ENCODE results near the gene PCGF5. TPM values are rescaled to one million over a fixed set of nuclear protein-coding genes. Genes with fewer than 3 reads are reported as not detected.

PCGF5 gene
- total RNA-seq, 1 donor from 2014 or later, result 36.6 TPM

DNA sequence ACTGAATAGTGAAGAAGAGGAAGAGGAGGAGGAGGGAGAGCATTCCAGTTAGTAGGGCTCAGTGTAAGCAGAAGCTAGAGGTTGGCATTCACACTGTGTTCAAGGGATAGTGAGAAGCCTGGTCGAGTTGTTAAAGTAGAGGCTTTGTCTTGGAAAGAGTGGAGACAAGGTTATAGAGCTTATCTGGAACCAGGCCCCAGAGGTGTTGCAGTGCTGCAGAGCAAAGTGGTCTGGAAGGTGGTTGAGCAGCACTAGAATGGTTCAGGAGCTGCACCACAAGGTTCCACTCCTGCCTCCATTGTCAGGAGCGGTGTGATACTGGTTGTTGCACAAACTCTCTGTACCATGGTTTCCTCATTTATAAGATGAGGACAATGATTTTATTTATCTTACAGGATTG is 8.8 kb upstream of the PCGF5 start:
- DNase-seq (ENCODE audit: low read depth), result no peak
- H3K4me3 ChIP-seq (ENCODE audit: low read depth, low read length), result no peak overlapping the region

DNA sequence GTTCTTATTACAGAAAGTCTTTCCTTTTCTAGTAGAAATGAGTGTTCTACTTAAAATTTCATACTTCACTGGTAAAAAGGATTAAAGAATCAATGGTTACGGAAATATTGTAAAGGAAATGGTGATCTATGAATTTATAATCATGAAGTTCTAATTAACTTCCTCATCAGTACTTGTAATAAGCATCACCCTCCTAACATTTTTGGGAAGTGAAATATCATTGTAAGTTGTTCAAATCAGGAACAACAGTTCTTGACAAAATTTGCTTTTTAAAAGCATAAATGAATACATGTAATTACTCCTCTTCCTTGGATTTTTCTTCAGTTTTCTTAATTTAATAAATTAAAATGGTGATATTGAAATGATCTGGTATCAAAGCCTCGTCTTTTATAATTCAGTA is 5.6 kb upstream of the PCGF5 start:
- no peak overlapping the region for H3K4me3 ChIP-seq (ENCODE audit: low read depth, low read length)
- TF ChIP-seq, protein P1, sequence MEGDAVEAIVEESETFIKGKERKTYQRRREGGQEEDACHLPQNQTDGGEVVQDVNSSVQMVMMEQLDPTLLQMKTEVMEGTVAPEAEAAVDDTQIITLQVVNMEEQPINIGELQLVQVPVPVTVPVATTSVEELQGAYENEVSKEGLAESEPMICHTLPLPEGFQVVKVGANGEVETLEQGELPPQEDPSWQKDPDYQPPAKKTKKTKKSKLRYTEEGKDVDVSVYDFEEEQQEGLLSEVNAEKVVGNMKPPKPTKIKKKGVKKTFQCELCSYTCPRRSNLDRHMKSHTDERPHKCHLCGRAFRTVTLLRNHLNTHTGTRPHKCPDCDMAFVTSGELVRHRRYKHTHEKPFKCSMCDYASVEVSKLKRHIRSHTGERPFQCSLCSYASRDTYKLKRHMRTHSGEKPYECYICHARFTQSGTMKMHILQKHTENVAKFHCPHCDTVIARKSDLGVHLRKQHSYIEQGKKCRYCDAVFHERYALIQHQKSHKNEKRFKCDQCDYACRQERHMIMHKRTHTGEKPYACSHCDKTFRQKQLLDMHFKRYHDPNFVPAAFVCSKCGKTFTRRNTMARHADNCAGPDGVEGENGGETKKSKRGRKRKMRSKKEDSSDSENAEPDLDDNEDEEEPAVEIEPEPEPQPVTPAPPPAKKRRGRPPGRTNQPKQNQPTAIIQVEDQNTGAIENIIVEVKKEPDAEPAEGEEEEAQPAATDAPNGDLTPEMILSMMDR (IDR thresholded peaks at IDR 0.05; ENCODE audit: insufficient read depth, low read length, poor library complexity, severe bottlenecking), result no peak
- no peaks in the 10 kb centered on the region for H3K36me3 ChIP-seq (ENCODE audit: control insufficient read depth, insufficient read depth, low read length)
- H3K27me3 ChIP-seq (ENCODE audit: control insufficient read depth, insufficient read depth, low read length), result no peaks in the 10 kb centered on the region
- no peak for DNase-seq (ENCODE audit: low read depth)

More for the DNA sequence above, 8.8 kb upstream of the PCGF5 start:
- Histone ChIP-seq H3K27me3 (ENCODE audit: control insufficient read depth, insufficient read depth, low read length) (no peaks in the 10 kb centered on the region), H3K36me3 (ENCODE audit: control insufficient read depth, insufficient read depth, low read length) (no peaks in the 10 kb centered on the region)
- TF ChIP-seq, protein P1 (IDR thresholded peaks at IDR 0.05; ENCODE audit: insufficient read depth, low read length, poor library complexity, severe bottlenecking), result no peak

DNA sequence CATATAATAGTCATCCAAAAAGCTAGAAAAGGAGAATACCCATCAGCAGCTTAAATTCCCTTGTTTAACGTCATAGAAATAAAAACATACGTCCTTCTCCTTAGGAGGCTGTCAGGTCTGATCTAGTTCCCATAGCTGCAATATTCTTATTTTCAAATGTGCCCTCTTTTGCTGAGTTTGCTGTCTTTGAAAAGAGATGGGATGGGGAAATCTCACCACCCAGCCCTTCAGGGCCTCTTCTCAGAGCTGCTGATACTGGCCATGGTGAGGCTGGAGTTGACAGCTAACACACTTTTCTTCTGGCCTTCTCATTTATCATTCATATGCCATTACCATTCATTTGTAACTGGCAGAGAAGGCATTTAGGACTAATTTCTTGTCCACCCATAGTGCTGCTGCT is 5.1 kb upstream of the PCGF5 start:
- TF ChIP-seq, protein P1 (IDR thresholded peaks at IDR 0.05; ENCODE audit: insufficient read depth, low read length, poor library complexity, severe bottlenecking), result no peak
- Histone ChIP-seq H3K27me3 (ENCODE audit: control insufficient read depth, insufficient read depth, low read length) (no peaks in the 10 kb centered on the region), H3K36me3 (ENCODE audit: control insufficient read depth, insufficient read depth, low read length) (no peaks in the 10 kb centered on the region), H3K4me3 (ENCODE audit: low read depth, low read length) (no peak overlapping the region)
- DNase-seq (ENCODE audit: low read depth), result no peak

DNA sequence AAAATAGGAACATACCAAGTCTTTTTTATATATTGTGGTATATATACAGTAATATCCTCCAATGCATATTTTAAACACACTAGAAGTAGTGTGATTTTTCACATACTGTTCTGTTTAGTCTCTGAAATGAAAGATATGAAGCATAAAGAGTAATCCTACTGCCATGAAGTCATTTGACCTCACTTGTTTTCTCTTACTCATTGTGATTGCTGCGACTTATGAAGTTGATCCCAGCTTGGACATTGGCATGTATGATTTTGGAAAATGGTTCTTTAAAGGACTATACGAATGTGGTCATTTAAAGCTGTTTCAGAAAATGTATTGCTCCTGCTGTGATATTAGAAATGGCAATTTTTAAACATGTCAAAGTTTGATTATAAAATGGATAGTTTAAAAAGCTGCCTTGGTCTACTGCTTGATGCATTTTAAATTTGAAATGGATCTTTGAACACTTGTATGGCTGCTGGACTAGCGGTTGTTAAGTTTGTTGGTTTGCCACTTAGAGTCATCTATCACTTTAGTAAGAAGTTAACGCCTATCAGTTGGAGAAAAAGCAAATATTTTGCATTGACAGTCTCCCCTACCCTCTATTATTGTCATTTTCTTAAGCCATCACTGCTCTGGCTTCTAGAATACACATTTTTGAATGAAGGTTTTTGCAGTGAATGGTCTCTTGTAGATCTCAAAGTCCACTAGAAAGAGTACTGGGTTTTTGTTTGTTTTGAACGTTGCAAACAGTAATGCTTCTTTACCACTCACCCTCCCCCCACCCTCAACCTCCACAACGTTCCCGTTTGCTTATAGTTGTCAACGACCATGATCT is 881 bp upstream of the PCGF5 start:
- no peaks in the 10 kb centered on the region for H3K36me3 ChIP-seq (ENCODE audit: control insufficient read depth, insufficient read depth, low read length)

DNA sequence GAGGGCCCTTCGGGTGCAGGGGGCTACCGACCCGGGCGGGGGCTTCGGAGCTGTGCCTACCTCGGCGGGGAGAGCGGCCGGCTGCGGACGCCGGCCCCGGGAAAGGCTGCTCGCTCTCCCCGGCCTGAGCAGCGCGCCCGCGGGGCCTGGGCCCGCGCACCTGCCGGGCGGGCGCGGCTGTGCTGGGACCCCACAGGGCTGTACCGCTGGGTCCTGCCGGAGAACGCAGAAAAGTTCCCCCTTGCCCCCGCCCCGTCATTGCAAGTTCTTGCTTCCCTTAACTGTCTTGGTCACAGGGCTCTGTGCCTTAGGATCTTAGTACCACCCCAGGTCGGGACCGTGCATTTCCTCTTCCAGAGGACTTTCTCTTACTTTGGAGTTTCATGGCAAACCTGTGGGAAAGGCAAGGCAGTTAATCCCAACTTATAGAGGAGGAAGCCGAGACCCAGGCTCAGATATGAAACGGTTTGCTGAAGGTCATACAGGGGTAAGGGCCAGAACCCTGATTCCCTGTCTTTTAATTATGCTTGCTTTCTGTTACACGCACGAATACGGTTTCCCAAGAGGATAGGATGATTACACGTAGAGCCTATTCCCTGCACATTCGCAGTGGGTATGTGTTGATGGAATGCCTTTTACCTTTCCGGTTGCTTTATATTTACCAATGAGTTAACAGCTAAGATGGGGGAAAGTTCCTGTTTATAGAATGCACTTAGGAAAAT is 652 bp downstream of the PCGF5 start:
- no peaks in the 10 kb centered on the region for H3K27me3 ChIP-seq (ENCODE audit: control insufficient read depth, insufficient read depth, low read length)
- peak overlapping the region; percentile 96 for H3K4me3 ChIP-seq (ENCODE audit: low read depth, low read length)
- no peak for DNase-seq (ENCODE audit: low read depth)
- no peaks in the 10 kb centered on the region for H3K36me3 ChIP-seq (ENCODE audit: control insufficient read depth, insufficient read depth, low read length)
- TF ChIP-seq, protein P1 (IDR thresholded peaks at IDR 0.05; ENCODE audit: insufficient read depth, low read length, poor library complexity, severe bottlenecking), result no peak

More for the DNA sequence above, 881 bp upstream of the PCGF5 start:
- Histone ChIP-seq H3K27me3 (ENCODE audit: control insufficient read depth, insufficient read depth, low read length) (no peaks in the 10 kb centered on the region), H3K4me3 (ENCODE audit: low read depth, low read length) (peak overlapping the region; percentile 48)
- TF ChIP-seq, protein P1 (IDR thresholded peaks at IDR 0.05; ENCODE audit: insufficient read depth, low read length, poor library complexity, severe bottlenecking), result no peak
- DNase-seq (ENCODE audit: low read depth), result no peak
